Measurements from ENCODE around the gene RALGDS.

GRCh38 chr9:133118568-133118967, 2.5 kb downstream of the RALGDS start:
- TF ChIP-seq CTCF (IDR thresholded peaks at IDR 0.05; ENCODE audit: low read depth, low read length) (no peak), EZH2phosphoT487 (IDR thresholded peaks at IDR 0.05; ENCODE audit: low read depth) (no peak)
